Urinary bladder (tissue), 4 donors: ENCODE data around the gene ASRGL1. TPM values are rescaled to one million over a fixed set of nuclear protein-coding genes. Genes with fewer than 3 reads are reported as not detected.
A peak's percentile ranks its signal among the peaks of the same experiment; 100 is the strongest.

ENCODE experiments used
- DNase-seq: peaks from one replicate; pipeline ENCODE4 v3.0.0-alpha.2; 2015; ENCODE audit errors: extremely low spot score
- H3K27ac ChIP-seq: one replicate; pipeline ENCODE4 v1.5.1; 2013; ENCODE audit warnings: low read depth, mild to moderate bottlenecking, moderate library complexity
- H3K36me3 ChIP-seq: one replicate; pipeline ENCODE4 v1.6.1; 2013; ENCODE audit warnings: mild to moderate bottlenecking, moderate library complexity; ENCODE audit not compliant: insufficient read depth
- H3K4me1 ChIP-seq: one replicate; pipeline ENCODE4 v1.6.1; 2013; ENCODE audit warnings: mild to moderate bottlenecking, moderate library complexity; ENCODE audit not compliant: insufficient read depth
- H3K4me3 ChIP-seq: one replicate; pipeline ENCODE4 v1.5.1; 2013; ENCODE audit warnings: low read depth, low read length
- WGBS: extraction: QIAGEN DNeasy Blood & Tissue Kit; methylation state at CpG from one replicate; pipeline ENCODE4 v1.1.7; 2013; 5-methylcytosine and 5-hydroxymethylcytosine counted together
- polyA plus RNA-seq: library from polyadenylated mRNA; stranded (reverse); fragments of 200-250 nt; gene quantifications from one replicate; pipeline ENCODE4 v1.2.3, GENCODE V29; 2013
- total RNA-seq: library from RNA; depleted of rRNA; stranded (reverse); fragments of >200 nt; gene quantifications from one replicate; pipeline ENCODE4 v1.2.3, GENCODE V29; 2014
- donor health status: healthy with polysubstance abuse.
- donor health status: healthy.

Gene ASRGL1
- total and polyA plus RNA-seq, 2 donors: 5.1 to 7.0 TPM

- H3K36me3 ChIP-seq: no peaks in the 10 kb centered on the region
- no peak for DNase-seq
- H3K4me1 ChIP-seq: no peaks in the 10 kb centered on the region
- 82% methylated on average over 16 of the region's 16 CpGs for WGBS
- no peak overlapping the region for H3K27ac ChIP-seq
- H3K4me3 ChIP-seq: no peak overlapping the region
Measured at GRCh38 chr11:62391642-62392425, 54.6 kb downstream of the ASRGL1 start.

GRCh38 chr11:62392506-62392905, 55.3 kb downstream of the ASRGL1 start:
- no peaks in the 10 kb centered on the region for H3K4me1 ChIP-seq
- no peak for DNase-seq
- 75% methylated on average over 3 of the region's 3 CpGs for WGBS
- no peak overlapping the region for H3K4me3 ChIP-seq
- H3K36me3 ChIP-seq: no peaks in the 10 kb centered on the region
- H3K27ac ChIP-seq: no peak overlapping the region

GRCh38 chr11:62393061-62393611, 55.9 kb downstream of the ASRGL1 start:
- no peaks in the 10 kb centered on the region for H3K36me3 ChIP-seq
- H3K27ac ChIP-seq: no peak overlapping the region
- H3K4me1 ChIP-seq: no peaks in the 10 kb centered on the region
- no peak for DNase-seq
- WGBS: 43% methylated on average over 12 of the region's 12 CpGs
- no peak overlapping the region for H3K4me3 ChIP-seq

GRCh38 chr11:62393735-62394134, 56.5 kb downstream of the ASRGL1 start:
- H3K4me1 ChIP-seq: no peaks in the 10 kb centered on the region
- no peaks in the 10 kb centered on the region for H3K36me3 ChIP-seq
- DNase-seq: no peak
- WGBS: 66% methylated on average over 5 of the region's 5 CpGs
- no peak overlapping the region for H3K27ac ChIP-seq
- H3K4me3 ChIP-seq: no peak overlapping the region

- 6% methylated on average over 14 of the region's 14 CpGs for WGBS
- peak; percentile 84 for DNase-seq
Measured at GRCh38 chr11:62394825-62395538, 57.7 kb downstream of the ASRGL1 start.

GRCh38 chr11:62395885-62396551, 58.8 kb downstream of the ASRGL1 start:
- no peaks in the 10 kb centered on the region for H3K36me3 ChIP-seq
- no peak overlapping the region for H3K4me3 ChIP-seq
- no peaks in the 10 kb centered on the region for H3K4me1 ChIP-seq
- no peak overlapping the region for H3K27ac ChIP-seq
- WGBS: 75% methylated on average over 10 of the region's 10 CpGs
- DNase-seq: no peak

More at GRCh38 chr11:62394825-62395538, 57.7 kb downstream of the ASRGL1 start:
- H3K4me3 ChIP-seq: no peak overlapping the region
- no peaks in the 10 kb centered on the region for H3K36me3 ChIP-seq
- H3K27ac ChIP-seq: no peak overlapping the region
- H3K4me1 ChIP-seq: no peaks in the 10 kb centered on the region

GRCh38 chr11:62398011-62398994, 61.1 kb downstream of the ASRGL1 start:
- Histone ChIP-seq H3K4me1 (no peaks in the 10 kb centered on the region), H3K27ac (peak overlapping the region; percentile 2), H3K36me3 (no peaks in the 10 kb centered on the region), H3K4me3 (no peak overlapping the region)
- 35% methylated on average over 22 of the region's 22 CpGs for WGBS
- no peak for DNase-seq

- H3K4me1 ChIP-seq: no peaks in the 10 kb centered on the region
- no peak for DNase-seq
- H3K27ac ChIP-seq: no peak overlapping the region
- H3K36me3 ChIP-seq: no peaks in the 10 kb centered on the region
- 34% methylated on average over 10 of the region's 10 CpGs for WGBS
- H3K4me3 ChIP-seq: no peak overlapping the region
Measured at GRCh38 chr11:62399172-62399877, 62.1 kb downstream of the ASRGL1 start.

GRCh38 chr11:62399878-62400266, 62.6 kb downstream of the ASRGL1 start:
- H3K4me3 ChIP-seq: no peak overlapping the region
- peak overlapping the region; percentile 65 for H3K27ac ChIP-seq
- 31% methylated on average over 7 of the region's 7 CpGs for WGBS
- H3K36me3 ChIP-seq: no peaks in the 10 kb centered on the region
- DNase-seq: peak; percentile 74
- no peaks in the 10 kb centered on the region for H3K4me1 ChIP-seq

- 25% methylated on average over 6 of the region's 6 CpGs for WGBS
- Histone ChIP-seq H3K4me1 (no peaks in the 10 kb centered on the region), H3K27ac (peak overlapping the region; percentile 65), H3K36me3 (no peaks in the 10 kb centered on the region), H3K4me3 (no peak overlapping the region)
- no peak for DNase-seq
Measured at GRCh38 chr11:62400281-62400680, 63.0 kb downstream of the ASRGL1 start.

GRCh38 chr11:62400760-62401159, 63.5 kb downstream of the ASRGL1 start:
- no peaks in the 10 kb centered on the region for H3K4me1 ChIP-seq

GRCh38 chr11:62401356-62401755, 64.1 kb downstream of the ASRGL1 start:
- Histone ChIP-seq H3K4me3 (no peak overlapping the region), H3K36me3 (no peaks in the 10 kb centered on the region), H3K4me1 (no peaks in the 10 kb centered on the region), H3K27ac (peak overlapping the region; percentile 16)
- no peak for DNase-seq
- 82% methylated on average over 5 of the region's 5 CpGs for WGBS

More at GRCh38 chr11:62400760-62401159, 63.5 kb downstream of the ASRGL1 start:
- DNase-seq: peak; percentile 85
- Histone ChIP-seq H3K27ac (no peak overlapping the region), H3K4me3 (no peak overlapping the region), H3K36me3 (no peaks in the 10 kb centered on the region)
- WGBS: 22% methylated on average over 9 of the region's 9 CpGs
